ENCODE results near the gene CDHR1.

CDHR1 gene

GRCh38 chr10:84201244-84201606 lies 6.9 kb downstream of the CDHR1 start:
- DNase-seq, result no peak

- DNase-seq, result no peak
Observed at GRCh38 chr10:84201682-84202081, 7.3 kb downstream of the CDHR1 start.

- no peak for DNase-seq
Observed at GRCh38 chr10:84202349-84202748, 8.0 kb downstream of the CDHR1 start.

- DNase-seq, result no peak
Observed at GRCh38 chr10:84204122-84204521, 9.8 kb downstream of the CDHR1 start.

DNA sequence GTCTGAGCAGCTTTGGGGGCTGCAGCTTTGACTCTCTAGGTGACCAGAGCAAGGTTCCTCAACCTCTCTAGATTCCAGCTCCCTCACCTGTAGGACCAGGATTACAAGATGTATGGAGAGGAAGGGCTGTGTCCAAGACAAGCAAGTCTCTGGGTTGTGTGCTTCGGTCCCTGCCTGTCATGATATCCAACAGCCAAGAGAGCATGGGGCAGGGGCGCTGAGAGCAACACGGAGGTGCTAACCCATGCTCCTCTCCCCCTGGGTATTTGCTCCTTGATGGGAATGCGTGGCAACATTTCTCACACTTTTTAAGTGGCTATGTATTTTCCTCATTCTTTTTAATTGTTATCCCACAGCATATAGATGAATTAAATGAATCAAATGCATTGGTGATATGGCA lies 10.3 kb downstream of the CDHR1 start:
- no peak for DNase-seq

DNA sequence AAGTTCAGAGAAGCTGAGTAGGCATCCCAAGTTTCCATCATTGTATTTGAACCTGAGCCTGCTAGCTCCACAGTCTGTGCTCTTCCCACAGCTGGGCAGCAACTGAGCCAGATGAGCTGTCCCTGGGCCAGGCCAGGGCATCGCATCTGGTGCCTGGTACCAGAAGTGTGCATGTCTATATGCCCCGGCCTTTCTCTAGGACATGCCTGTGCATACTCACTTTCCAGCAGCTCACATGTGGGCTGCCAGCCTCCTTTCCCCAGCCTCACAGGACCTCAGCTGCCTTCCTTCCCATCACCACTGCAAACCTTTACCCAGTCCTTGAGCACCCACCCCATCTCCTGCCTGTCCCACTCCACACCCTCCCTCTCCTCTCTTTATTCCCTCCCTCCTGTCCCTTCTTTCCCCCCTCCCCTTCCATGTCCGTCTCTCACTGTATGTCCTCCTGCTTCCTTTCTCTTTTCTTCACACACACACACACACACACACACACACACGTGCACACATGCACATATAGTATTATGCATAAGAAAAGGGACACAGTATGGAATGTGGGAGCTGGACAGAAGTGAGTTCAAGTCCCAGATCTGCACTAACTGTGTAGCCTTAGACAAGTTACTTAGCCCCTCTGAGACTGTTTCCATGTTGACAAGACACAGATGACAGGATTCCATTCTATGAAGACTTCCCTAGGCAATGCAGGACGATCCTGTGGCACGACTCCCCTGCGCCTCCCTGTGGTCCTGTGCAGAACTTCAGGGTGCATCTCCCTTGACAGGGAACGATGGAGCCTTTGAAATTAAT lies 10.9 kb downstream of the CDHR1 start:
- no peak for DNase-seq

- DNase-seq, result no peak
Observed at GRCh38 chr10:84205853-84206525, 11.7 kb downstream of the CDHR1 start.

GRCh38 chr10:84208023-84208422 lies 13.7 kb downstream of the CDHR1 start:
- no peak for DNase-seq

DNA sequence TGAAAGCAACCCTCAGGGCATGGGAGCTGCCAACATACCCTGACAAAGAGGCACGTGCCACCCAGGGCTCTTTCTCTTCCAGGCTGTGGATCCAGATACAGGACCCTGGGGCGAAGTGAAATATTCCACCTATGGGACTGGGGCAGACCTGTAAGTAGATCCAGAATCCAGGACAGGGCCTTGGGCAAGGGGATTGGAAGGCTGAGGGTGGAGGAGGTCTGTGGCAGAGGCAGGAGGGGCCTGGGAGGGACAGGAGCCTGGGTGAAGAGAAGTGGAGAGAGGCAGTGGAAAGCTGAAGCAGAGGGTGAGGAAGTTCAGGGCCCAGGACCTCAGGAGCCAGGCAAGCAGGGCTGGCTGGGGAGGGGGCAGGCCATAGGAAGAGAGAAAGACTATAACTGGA lies 17.2 kb downstream of the CDHR1 start:
- DNase-seq, result no peak

DNA sequence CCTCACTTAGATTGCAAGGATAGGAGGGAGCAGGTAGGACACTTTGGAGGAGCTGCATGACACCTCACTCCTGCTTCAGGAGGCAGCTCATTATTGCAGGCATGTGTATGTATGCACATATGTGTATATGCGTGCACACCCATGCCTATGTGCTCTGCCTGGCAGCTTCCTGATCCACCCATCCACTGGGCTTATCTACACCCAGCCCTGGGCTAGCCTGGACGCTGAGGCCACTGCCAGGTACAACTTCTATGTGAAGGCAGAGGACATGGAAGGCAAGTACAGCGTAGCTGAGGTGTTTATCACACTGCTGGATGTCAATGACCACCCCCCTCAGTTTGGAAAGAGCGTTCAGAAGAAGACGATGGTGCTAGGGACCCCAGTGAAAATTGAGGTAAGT lies 17.7 kb downstream of the CDHR1 start:
- no peak for DNase-seq

- no peak for DNase-seq
Observed at GRCh38 chr10:84213076-84213475, 18.7 kb downstream of the CDHR1 start.

DNA sequence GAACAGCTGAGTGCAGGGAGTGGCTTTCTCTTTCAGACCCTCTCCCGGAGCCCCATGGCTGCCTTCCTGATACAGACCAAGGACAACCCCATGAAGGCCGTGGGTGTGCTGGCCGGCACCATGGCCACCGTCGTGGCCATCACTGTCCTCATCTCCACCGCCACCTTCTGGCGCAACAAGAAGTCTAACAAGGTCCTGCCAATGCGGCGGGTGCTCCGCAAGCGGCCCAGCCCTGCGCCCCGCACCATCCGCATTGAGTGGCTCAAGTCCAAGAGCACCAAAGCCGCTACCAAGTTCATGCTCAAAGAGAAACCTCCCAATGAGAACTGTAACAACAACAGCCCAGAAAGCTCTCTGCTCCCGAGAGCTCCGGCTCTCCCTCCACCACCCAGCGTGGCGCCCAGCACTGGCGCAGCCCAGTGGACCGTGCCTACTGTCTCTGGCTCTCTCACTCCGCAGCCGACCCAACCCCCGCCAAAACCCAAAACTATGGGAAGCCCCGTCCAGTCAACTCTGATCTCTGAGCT lies 19.8 kb downstream of the CDHR1 start:
- DNase-seq, result no peak

DNA sequence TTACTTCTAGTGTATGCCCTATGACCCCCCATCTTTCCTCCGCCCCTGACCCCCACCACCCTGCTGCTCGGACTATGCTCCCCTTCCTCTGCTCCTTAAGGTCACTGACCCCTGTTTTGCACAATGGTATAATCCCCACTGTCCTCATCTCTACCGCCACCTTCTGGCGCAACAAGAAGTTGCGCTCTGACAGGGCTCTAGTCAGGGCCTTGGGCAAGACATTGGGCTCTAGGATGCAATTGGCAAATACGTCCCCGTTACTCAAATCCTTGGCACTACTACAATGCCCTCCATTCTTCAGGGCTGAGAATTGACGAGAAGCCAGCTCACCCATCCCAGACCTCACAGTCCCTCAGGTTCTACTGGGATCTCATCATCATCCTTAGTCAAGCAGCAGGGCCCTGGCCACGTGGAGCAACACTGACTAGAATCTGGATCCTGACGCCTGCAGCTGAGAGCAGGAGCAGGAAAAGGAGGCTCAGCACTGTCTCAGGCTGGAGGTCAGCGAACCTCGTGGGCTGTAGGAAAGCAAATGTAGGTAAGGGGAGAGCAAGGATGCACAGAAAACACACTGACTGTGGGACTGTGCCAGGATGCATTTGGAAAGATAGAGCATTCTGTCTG lies 20.4 kb downstream of the CDHR1 start:
- DNase-seq, result no peak

DNA sequence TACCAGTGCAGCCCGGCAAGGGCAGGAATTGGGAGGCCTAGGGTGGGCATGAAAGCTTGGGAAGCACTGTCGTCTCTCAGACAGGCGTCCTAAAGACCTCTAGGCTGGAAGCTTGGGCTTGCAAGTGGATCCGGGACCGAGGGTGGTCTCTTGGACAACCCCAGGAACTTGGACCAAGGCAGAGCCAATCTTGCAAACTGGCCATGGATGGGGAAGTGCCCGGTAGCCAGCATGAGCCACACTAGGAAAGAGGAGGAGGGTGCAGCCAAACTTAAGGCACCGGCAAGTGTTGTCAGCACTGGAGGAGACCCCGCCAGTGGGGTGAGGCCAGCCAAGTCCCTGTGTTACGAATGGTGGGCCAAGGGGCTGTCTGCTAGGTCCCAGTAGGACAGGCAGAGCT lies 22.5 kb downstream of the CDHR1 start:
- DNase-seq, result no peak

GRCh38 chr10:84217746-84218145 lies 23.4 kb downstream of the CDHR1 start:
- no peak for DNase-seq

GRCh38 chr10:84221916-84222315 lies 27.6 kb downstream of the CDHR1 start:
- no peak for DNase-seq

GRCh38 chr10:84224411-84225028 lies 30.2 kb downstream of the CDHR1 start:
- DNase-seq, result no peak

- DNase-seq, result no peak
Observed at GRCh38 chr10:84225427-84226173, 31.3 kb downstream of the CDHR1 start, which contains the start of gene LRIT2. TSS of gene LRIT2 (minus strand) at chr10:84225544. CDS start at chr10:84225520, 24 bp downstream.

DNA sequence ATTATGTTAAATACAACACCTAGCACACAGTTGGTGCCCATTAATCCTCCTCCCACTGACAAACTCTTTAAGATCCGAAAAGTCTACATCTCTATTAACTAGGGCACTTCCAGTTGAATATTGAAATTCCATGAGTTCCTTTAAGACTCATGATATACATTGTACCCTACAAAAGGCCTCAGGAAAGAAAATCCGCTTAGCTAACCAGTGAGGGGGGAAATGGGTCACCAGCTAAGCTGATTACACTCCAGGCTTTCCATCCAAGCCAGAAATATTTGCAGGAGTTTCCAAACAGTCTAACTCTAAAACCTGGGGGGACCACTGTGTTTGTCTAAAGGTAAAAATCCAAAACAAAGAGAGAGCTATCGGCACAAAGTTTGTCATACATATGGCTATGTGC lies 32.3 kb downstream of the CDHR1 start:
- DNase-seq, result no peak

DNA sequence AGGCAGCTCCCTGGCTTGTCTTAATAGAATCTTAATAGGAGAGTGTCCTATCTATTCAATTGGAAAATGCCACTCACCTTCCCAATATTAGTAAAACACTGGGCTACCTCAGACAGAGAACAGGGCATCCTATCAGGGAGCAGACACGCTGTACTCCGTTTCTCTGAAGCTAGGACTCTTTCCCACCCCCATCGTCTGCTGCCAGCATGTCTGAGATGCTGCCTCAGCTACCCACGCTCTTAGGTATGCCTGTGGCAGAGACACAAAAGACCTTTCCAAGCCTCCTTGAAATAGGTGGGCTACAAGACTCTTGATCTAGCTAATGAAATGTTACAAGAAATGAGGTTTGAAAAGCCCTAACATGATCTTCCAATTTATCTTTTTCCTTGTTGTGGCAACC lies 33.5 kb downstream of the CDHR1 start:
- DNase-seq, result no peak

GRCh38 chr10:84230359-84230758 lies 36.0 kb downstream of the CDHR1 start:
- DNase-seq, result no peak

DNA sequence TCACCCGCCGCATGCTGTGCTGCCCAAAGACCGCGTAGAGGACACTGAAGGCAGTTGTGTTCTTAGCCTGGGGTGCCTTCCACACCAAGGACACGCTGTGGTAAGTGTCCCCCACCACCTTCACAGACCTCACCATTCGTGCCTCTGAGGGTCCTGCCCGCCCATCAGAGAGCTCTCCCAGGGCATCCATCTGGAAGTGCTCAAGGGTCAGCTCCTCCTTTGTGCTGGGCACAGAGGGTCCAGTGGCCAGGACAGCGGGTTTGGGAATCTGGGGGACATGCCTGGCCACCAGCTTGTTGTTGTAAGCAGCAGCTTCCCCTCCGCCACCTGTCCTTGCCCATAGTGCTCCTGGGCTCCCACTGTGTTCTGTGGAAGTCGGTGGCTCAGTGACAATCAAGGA lies 38.0 kb downstream of the CDHR1 start:
- DNase-seq, result no peak

DNA sequence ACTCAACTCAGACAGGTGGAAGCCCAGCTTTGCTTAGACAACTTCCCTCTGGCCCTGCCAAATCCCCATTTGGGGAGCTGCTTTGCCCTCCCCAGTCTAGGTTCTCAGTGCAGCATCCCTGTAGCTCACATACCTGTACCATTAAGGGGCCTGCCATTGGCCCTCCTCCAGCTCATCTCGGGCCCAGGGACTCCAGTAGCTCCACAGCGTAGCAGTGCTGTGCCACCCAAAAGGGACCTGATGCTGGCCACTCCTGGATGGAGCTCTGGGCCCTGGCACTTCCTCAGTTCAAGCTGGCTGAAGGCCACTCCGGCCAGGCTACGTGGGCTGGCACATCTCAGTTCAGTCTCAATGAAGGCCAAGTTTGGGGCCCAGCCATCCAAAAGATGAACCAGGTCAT lies 39.6 kb downstream of the CDHR1 start:
- no peak for DNase-seq

Measured in T1000 (cell line).